Measurements from ENCODE around the gene EDA.

EDA gene

DNA sequence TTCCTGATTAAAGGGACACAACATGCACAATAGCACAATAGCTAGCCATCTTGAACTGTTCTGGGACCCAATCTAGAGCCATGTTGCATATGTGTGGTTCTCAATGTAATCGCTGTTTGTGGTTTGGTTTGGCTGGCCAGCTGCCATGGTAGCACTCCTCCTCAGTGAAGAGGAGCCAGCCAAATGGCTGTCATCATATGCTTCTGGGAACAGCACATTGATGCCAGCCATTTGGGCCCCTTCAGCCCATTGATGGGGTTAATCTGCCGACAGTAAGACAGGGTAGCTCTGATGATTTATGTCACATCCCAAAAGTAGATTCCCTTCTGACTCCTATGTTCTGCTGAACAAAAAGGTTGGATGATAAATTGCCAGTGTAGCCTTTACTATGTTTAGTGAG is 385.4 kb downstream of the EDA start:
- H3K4me3 ChIP-seq (ENCODE audit: low read depth, low read length): no peak overlapping the region
- TF ChIP-seq, protein P1, sequence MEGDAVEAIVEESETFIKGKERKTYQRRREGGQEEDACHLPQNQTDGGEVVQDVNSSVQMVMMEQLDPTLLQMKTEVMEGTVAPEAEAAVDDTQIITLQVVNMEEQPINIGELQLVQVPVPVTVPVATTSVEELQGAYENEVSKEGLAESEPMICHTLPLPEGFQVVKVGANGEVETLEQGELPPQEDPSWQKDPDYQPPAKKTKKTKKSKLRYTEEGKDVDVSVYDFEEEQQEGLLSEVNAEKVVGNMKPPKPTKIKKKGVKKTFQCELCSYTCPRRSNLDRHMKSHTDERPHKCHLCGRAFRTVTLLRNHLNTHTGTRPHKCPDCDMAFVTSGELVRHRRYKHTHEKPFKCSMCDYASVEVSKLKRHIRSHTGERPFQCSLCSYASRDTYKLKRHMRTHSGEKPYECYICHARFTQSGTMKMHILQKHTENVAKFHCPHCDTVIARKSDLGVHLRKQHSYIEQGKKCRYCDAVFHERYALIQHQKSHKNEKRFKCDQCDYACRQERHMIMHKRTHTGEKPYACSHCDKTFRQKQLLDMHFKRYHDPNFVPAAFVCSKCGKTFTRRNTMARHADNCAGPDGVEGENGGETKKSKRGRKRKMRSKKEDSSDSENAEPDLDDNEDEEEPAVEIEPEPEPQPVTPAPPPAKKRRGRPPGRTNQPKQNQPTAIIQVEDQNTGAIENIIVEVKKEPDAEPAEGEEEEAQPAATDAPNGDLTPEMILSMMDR (IDR thresholded peaks at IDR 0.05; ENCODE audit: low read depth, low read length): no peak

GRCh38 chrX:70001708-70002341 is 385.9 kb downstream of the EDA start:
- TF ChIP-seq, protein P1 (IDR thresholded peaks at IDR 0.05; ENCODE audit: low read depth, low read length): no peak
- H3K4me3 ChIP-seq (ENCODE audit: low read depth, low read length): no peak overlapping the region

- TF ChIP-seq, protein P1 (IDR thresholded peaks at IDR 0.05; ENCODE audit: low read depth, low read length): no peak
These were observed 392.0 kb downstream of the EDA start for GRCh38 chrX:70007946-70008345.

GRCh38 chrX:70009049-70009448 is 393.1 kb downstream of the EDA start:
- no peak overlapping the region for H3K4me3 ChIP-seq (ENCODE audit: low read depth, low read length)
- TF ChIP-seq, protein P1 (IDR thresholded peaks at IDR 0.05; ENCODE audit: low read depth, low read length): no peak

More at GRCh38 chrX:70007946-70008345, 392.0 kb downstream of the EDA start:
- no peak overlapping the region for H3K4me3 ChIP-seq (ENCODE audit: low read depth, low read length)

DNA sequence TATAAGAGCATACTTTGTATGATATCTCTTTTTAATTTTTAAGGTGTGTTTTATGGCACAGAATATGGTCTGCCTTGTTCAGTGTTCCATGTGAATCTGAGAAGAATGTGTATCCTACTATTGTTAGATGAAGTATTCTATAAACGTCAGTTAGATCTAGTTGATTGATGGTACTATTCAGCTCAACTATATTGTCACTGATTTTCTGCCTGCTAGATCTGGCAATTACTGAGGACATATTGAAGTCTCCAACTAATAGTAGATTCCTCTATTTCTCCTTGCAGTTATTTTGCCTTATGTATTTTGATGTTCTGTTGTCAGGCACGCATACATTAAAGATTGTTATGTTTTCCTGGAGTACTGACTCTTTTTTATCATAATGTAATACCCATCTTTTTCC is 394.1 kb downstream of the EDA start:
- TF ChIP-seq, protein P1 (IDR thresholded peaks at IDR 0.05; ENCODE audit: low read depth, low read length): no peak
- H3K4me3 ChIP-seq (ENCODE audit: low read depth, low read length): no peak overlapping the region

- no peak overlapping the region for H3K4me3 ChIP-seq (ENCODE audit: low read depth, low read length)
- TF ChIP-seq, protein P1 (IDR thresholded peaks at IDR 0.05; ENCODE audit: low read depth, low read length): no peak
These were observed 396.8 kb downstream of the EDA start for GRCh38 chrX:70012756-70013155.

- TF ChIP-seq, protein P1 (IDR thresholded peaks at IDR 0.05; ENCODE audit: low read depth, low read length): no peak
- H3K4me3 ChIP-seq (ENCODE audit: low read depth, low read length): no peak overlapping the region
These were observed 397.8 kb downstream of the EDA start for GRCh38 chrX:70013466-70014381.
